Hepatocyte (in vitro differentiated cells): ENCODE data around the gene GSPT1.
"Not testable (repeated sequence)": the region's sequence is repeated elsewhere in the genome, so short reads cannot be mapped to it uniquely, and the experiment has no call there.

Source experiments
- CTCF ChIP-seq: fragments of 200-600 bp; sonication (generic); IDR thresholded peaks from 2 replicates; pipeline ENCODE4 v1.5.1; 2016; ENCODE audit warnings: antibody characterized with exemption, mild to moderate bottlenecking; ENCODE audit not compliant: poor library complexity
- EZH2 ChIP-seq: fragments of 200-600 bp; sonication (generic); IDR thresholded peaks from 2 replicates; pipeline ENCODE4 v1.6.1; 2016; ENCODE audit warnings: antibody characterized with exemption, mild to moderate bottlenecking, borderline replicate concordance
- EZH2phosphoT487 ChIP-seq: fragments of 200-600 bp; sonication (generic); IDR thresholded peaks from one replicate; pipeline ENCODE4 v1.6.1; 2018; ENCODE audit warnings: antibody characterized with exemption, mild to moderate bottlenecking, low read depth, moderate library complexity; ENCODE audit not compliant: unreplicated experiment, severe bottlenecking

- not testable (repeated sequence) for TF ChIP-seq CTCF, EZH2phosphoT487, EZH2
Observed at GRCh38 chr16:11941945-11942344, 26.2 kb upstream of the GSPT1 start, which contains the start of gene NPIPB2.
